ENCODE measurements around the gene HS1BP3. TPM values are rescaled to one million over a fixed set of nuclear protein-coding genes. Genes with fewer than 3 reads are reported as not detected.

The HS1BP3 gene
- polyA plus RNA-seq, 3 donors = 18.7 to 22.2 (median 20.6) TPM

- DNase-seq = no peak
These were observed 45.9 kb downstream of the HS1BP3 start for GRCh38 chr2:20604951-20605381.

- no peak for DNase-seq
These were observed 46.4 kb downstream of the HS1BP3 start for GRCh38 chr2:20604401-20604911.

- no peak for DNase-seq
These were observed 47.1 kb downstream of the HS1BP3 start for GRCh38 chr2:20603791-20604190.

GRCh38 chr2:20602803-20603202 lies 48.1 kb downstream of the HS1BP3 start:
- no peak for DNase-seq

- DNase-seq = no peak
These were observed 50.1 kb downstream of the HS1BP3 start for GRCh38 chr2:20600756-20601325.

- no peak for DNase-seq
These were observed 50.9 kb downstream of the HS1BP3 start for GRCh38 chr2:20599861-20600461.

GRCh38 chr2:20599001-20599600 lies 51.8 kb downstream of the HS1BP3 start:
- DNase-seq = no peak

- DNase-seq = no peak
These were observed 53.1 kb downstream of the HS1BP3 start for GRCh38 chr2:20597860-20598183.

GRCh38 chr2:20596973-20597859 lies 53.7 kb downstream of the HS1BP3 start:
- no peak for DNase-seq

GRCh38 chr2:20596193-20596972 lies 54.5 kb downstream of the HS1BP3 start:
- no peak for DNase-seq

GRCh38 chr2:20595439-20596192 lies 55.3 kb downstream of the HS1BP3 start:
- DNase-seq = no peak

- DNase-seq = no peak
These were observed 55.9 kb downstream of the HS1BP3 start for GRCh38 chr2:20594957-20595356.

- no peak for DNase-seq
These were observed 56.7 kb downstream of the HS1BP3 start for GRCh38 chr2:20594048-20594750.

- DNase-seq = peak; percentile 65
These were observed 57.5 kb downstream of the HS1BP3 start for GRCh38 chr2:20593072-20594034.

GRCh38 chr2:20592106-20593071 lies 58.5 kb downstream of the HS1BP3 start:
- DNase-seq = no peak

- DNase-seq = no peak
These were observed 60.0 kb downstream of the HS1BP3 start for GRCh38 chr2:20590704-20591515.

Data from renal pelvis (tissue), 4 donors.